Neural crest cell (in vitro differentiated cells): ENCODE data around the gene DENND4C. TPM values are rescaled to one million over a fixed set of nuclear protein-coding genes. Genes with fewer than 3 reads are reported as not detected.

Experiments used
- DNase-seq: peaks from one replicate; pipeline ENCODE4 v3.0.0; 2021; ENCODE audit warnings: low read depth, mixed read lengths, low spot score
- H3K27ac Mint-ChIP-seq: one replicate; pipeline ENCODE4 v1.8.0; 2021; ENCODE audit warnings: mild to moderate bottlenecking, mixed read lengths; ENCODE audit not compliant: unreplicated experiment
- H3K27me3 Mint-ChIP-seq: 2 replicates; pipeline ENCODE4 v1.8.0; 2021; ENCODE audit warnings: low read depth, mild to moderate bottlenecking, mixed read lengths
- H3K36me3 Mint-ChIP-seq: 2 replicates; pipeline ENCODE4 v1.8.0; 2021; ENCODE audit warnings: low read depth, mild to moderate bottlenecking, mixed read lengths
- H3K4me1 Mint-ChIP-seq: 2 replicates; pipeline ENCODE4 v1.8.0; 2021; ENCODE audit warnings: mixed read lengths
- H3K4me3 Mint-ChIP-seq: one replicate; pipeline ENCODE4 v1.8.0; 2021; ENCODE audit warnings: mild to moderate bottlenecking, mixed read lengths
- H3K9me3 Mint-ChIP-seq: 2 replicates; pipeline ENCODE4 v1.8.0; 2021; ENCODE audit warnings: mixed read lengths
- total RNA-seq: library from RNA; stranded (reverse); gene quantifications from 2 replicates; pipeline ENCODE4 v1.2.1, GENCODE V29; 2021
- TF ChIP-seq, protein P1 (sequence below): fragments of 200-600 bp; sonication (generic); conservative IDR thresholded peaks from 2 replicates; pipeline ENCODE4 v1.5.0; 2021; ENCODE audit warnings: antibody characterized with exemption, mild to moderate bottlenecking

Gene DENND4C
- total RNA-seq, 1 donor from 2014 or later: 26.4 TPM

DNA sequence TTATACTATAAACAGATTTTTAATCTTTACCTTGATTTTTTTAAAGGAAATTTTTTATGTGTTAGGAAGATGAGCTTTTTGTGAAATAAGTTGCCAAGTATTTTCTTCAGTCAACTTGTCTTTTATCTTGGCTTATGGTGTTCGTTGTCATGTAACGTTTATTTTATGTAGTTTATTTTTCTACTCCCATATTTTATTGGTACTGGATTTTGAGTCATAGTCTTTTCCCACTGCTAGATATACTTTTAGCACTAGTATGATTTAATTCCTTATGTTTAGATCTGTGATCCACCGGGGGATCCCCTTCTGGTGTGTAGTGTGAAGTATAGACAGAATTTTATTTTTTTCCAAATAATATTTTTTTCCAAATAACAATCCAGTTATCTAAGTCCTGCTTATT lies 54.2 kb downstream of the DENND4C start:
- no peak for DNase-seq
- no peak overlapping the region for H3K4me3 Mint-ChIP-seq

GRCh38 chr9:19286634-19287188 lies 56.2 kb downstream of the DENND4C start:
- H3K4me1 Mint-ChIP-seq: peaks cover 12% of the 10 kb centered on the region
- no peak overlapping the region for H3K27ac Mint-ChIP-seq
- H3K9me3 Mint-ChIP-seq: no peaks in the 10 kb centered on the region
- H3K27me3 Mint-ChIP-seq: no peaks in the 10 kb centered on the region
- TF ChIP-seq, protein P1, sequence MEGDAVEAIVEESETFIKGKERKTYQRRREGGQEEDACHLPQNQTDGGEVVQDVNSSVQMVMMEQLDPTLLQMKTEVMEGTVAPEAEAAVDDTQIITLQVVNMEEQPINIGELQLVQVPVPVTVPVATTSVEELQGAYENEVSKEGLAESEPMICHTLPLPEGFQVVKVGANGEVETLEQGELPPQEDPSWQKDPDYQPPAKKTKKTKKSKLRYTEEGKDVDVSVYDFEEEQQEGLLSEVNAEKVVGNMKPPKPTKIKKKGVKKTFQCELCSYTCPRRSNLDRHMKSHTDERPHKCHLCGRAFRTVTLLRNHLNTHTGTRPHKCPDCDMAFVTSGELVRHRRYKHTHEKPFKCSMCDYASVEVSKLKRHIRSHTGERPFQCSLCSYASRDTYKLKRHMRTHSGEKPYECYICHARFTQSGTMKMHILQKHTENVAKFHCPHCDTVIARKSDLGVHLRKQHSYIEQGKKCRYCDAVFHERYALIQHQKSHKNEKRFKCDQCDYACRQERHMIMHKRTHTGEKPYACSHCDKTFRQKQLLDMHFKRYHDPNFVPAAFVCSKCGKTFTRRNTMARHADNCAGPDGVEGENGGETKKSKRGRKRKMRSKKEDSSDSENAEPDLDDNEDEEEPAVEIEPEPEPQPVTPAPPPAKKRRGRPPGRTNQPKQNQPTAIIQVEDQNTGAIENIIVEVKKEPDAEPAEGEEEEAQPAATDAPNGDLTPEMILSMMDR: no peak
- peaks cover 5% of the 10 kb centered on the region for H3K36me3 Mint-ChIP-seq
- DNase-seq: no peak
- H3K4me3 Mint-ChIP-seq: no peak overlapping the region

More for the DNA sequence above, 54.2 kb downstream of the DENND4C start:
- TF ChIP-seq, protein P1: no peak
- H3K4me1 Mint-ChIP-seq: peaks cover 12% of the 10 kb centered on the region
- no peaks in the 10 kb centered on the region for H3K27me3 Mint-ChIP-seq
- H3K9me3 Mint-ChIP-seq: no peaks in the 10 kb centered on the region
- no peaks in the 10 kb centered on the region for H3K36me3 Mint-ChIP-seq
- no peak overlapping the region for H3K27ac Mint-ChIP-seq

- Mint-ChIP-seq H3K4me3 (no peak overlapping the region), H3K4me1 (peaks cover 12% of the 10 kb centered on the region), H3K27ac (no peak overlapping the region), H3K36me3 (peaks cover 5% of the 10 kb centered on the region), H3K27me3 (no peaks in the 10 kb centered on the region), H3K9me3 (no peaks in the 10 kb centered on the region)
- TF ChIP-seq, protein P1: no peak
- no peak for DNase-seq
Observed at GRCh38 chr9:19288081-19288480, 57.6 kb downstream of the DENND4C start.

DNA sequence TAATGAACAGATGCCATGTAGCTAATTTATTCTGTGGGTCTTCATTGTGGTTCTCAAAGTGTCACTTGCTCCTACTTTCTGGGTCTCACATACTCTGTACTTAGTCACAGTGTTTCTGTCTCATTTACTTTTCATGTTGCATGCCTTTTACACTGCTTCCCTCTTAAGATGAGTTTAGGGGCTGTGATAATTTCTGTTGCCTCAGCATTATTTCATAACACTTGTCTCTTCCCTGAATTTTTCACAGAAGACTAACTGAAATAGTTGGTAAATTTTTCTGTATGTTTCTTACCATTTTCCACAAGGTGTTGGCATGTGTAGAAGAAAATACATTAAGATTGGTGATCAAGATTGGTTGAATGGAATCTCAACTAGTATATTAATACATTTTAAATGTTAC lies 59.6 kb downstream of the DENND4C start:
- Mint-ChIP-seq H3K36me3 (peaks cover 9% of the 10 kb centered on the region), H3K4me3 (no peak overlapping the region), H3K4me1 (peaks cover 4% of the 10 kb centered on the region), H3K27ac (no peak overlapping the region), H3K9me3 (no peaks in the 10 kb centered on the region), H3K27me3 (no peaks in the 10 kb centered on the region)
- DNase-seq: no peak
- TF ChIP-seq, protein P1: no peak

DNA sequence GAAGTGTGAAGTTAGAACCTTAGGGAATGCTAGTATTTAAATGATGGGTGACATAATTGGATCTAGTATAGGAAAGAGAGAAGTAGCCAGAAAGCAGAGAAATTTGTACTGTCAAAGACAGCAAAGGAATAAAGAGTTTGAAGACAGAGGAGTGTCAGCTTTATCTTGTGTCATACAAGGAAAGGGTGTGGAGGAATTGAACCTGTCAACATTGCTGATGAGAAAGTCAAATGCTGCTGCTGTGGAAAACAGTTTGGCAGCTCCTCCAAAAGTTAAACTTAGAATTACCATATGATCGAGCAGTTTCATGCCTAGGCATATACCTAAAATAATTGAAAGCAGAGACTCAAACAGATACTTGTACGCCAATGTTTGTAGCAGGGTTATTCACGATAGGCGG lies 63.7 kb downstream of the DENND4C start:
- DNase-seq: no peak
- H3K9me3 Mint-ChIP-seq: no peaks in the 10 kb centered on the region
- TF ChIP-seq, protein P1: no peak
- no peak overlapping the region for H3K27ac Mint-ChIP-seq
- H3K4me3 Mint-ChIP-seq: no peak overlapping the region
- no peaks in the 10 kb centered on the region for H3K4me1 Mint-ChIP-seq
- no peaks in the 10 kb centered on the region for H3K27me3 Mint-ChIP-seq
- H3K36me3 Mint-ChIP-seq: peaks cover 9% of the 10 kb centered on the region
